ENCODE measurements around the gene GALNT18.

GALNT18 gene

DNA sequence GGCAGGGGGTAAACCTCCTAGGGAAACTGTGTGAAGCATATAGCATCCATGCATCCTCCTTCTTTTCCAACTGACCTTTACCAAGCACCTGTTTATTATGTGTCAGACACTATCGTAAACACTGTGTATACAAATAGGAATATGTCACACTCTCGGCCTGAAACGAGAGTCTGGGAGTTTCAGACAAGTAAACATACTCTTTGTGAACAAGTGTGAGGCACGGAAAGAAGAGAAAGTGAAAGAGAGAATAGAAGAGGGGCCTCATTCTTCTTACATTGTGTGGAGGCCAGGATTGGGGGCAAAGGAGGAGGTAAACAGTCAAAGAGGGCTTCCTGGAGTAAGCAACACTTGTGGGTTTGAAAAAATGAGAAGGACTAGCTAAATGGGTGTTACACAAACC, 285.1 kb downstream of the GALNT18 start:
- Histone ChIP-seq H3K36me3 (ENCODE audit: insufficient read depth, low read length) (no peaks in the 10 kb centered on the region), H3K4me1 (ENCODE audit: control insufficient read depth, insufficient read depth, low read length, unreplicated experiment) (no peaks in the 10 kb centered on the region), H3K79me2 (ENCODE audit: control insufficient read depth, insufficient read depth, low read length, unreplicated experiment) (no peaks in the 10 kb centered on the region), H3K27ac (ENCODE audit: low read depth, low read length) (no peak overlapping the region), H3K27me3 (ENCODE audit: insufficient read depth, low read length) (peaks cover 8% of the 10 kb centered on the region), H2AFZ (ENCODE audit: low read length, unreplicated experiment) (no peak overlapping the region), H3K4me3 (ENCODE audit: low read depth, low read length) (no peak overlapping the region)

DNA sequence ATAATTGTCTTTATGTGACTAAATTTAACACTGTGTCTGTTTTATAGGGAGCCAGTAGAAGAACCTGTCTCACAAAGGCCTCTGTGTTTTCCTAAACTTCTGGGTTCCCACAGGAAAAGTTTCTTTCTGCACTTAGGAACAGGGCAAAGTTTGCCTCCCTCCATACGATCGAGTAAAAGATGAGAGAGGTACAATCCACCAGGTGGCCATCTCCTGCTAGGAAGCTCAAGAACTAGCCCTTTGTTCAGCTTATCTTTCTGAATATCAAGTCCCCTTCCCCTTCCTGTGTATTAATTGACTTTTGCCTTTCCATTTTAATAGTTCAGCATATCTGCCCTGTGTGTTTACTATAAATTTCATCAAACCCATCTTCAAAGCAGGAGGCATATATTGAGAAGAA, 286.8 kb downstream of the GALNT18 start:
- H3K27me3 ChIP-seq (ENCODE audit: insufficient read depth, low read length), result peaks cover 8% of the 10 kb centered on the region
- no peaks in the 10 kb centered on the region for H3K36me3 ChIP-seq (ENCODE audit: insufficient read depth, low read length)
- H3K4me1 ChIP-seq (ENCODE audit: control insufficient read depth, insufficient read depth, low read length, unreplicated experiment), result no peaks in the 10 kb centered on the region
- no peak overlapping the region for H2AFZ ChIP-seq (ENCODE audit: low read length, unreplicated experiment)
- no peaks in the 10 kb centered on the region for H3K79me2 ChIP-seq (ENCODE audit: control insufficient read depth, insufficient read depth, low read length, unreplicated experiment)
- H3K27ac ChIP-seq (ENCODE audit: low read depth, low read length), result no peak overlapping the region
- no peak overlapping the region for H3K4me3 ChIP-seq (ENCODE audit: low read depth, low read length)

DNA sequence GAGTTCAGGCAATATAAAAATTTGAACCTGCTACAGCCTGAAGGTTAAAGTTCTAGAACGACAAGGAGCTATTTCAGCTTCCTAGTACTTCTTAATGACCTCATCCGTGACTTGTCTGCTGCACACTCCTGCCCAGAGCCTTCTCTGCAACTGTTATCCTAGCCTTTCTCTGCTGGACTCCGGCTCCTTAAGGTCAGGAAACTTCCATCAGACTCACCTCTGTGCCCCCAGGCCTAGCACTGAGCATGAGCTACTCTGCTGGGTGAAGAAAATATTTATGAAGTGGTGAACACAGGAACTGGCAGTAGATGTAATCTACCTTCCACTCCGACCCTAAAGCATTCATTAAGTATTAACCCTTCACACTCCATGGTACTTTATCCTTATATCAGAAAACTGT, 287.2 kb downstream of the GALNT18 start:
- Histone ChIP-seq H3K4me3 (ENCODE audit: low read depth, low read length) (no peak overlapping the region), H2AFZ (ENCODE audit: low read length, unreplicated experiment) (no peak overlapping the region), H3K27ac (ENCODE audit: low read depth, low read length) (no peak overlapping the region), H3K36me3 (ENCODE audit: insufficient read depth, low read length) (no peaks in the 10 kb centered on the region), H3K79me2 (ENCODE audit: control insufficient read depth, insufficient read depth, low read length, unreplicated experiment) (no peaks in the 10 kb centered on the region), H3K4me1 (ENCODE audit: control insufficient read depth, insufficient read depth, low read length, unreplicated experiment) (no peaks in the 10 kb centered on the region), H3K27me3 (ENCODE audit: insufficient read depth, low read length) (peaks cover 8% of the 10 kb centered on the region)

DNA sequence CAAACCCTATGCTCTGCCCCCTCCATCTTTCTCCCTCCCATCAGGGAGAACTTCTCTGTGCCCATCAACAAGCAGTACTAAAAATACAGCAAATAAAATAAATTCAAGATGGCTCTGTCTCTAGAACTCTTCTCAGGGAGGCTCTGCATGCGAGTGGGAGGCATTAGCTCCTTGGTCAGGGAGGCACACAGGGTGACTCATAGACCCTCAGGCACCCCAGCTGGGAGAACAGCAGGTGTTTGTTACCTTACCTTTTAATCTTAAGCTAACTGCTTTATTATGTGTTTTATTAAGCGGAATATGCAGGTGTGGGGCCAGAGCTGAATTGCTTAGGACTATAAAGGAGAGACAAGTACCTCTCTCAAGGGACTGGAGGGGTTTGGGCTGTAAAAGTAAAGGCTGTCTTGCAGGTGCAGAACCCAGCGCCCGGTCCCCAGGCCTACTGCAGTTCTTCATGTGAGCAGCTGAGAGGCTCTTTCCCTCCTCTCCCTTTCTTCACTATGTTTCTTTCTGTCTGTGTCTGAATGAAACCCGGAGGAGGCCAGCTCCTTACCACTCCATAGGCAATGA, 289.6 kb downstream of the GALNT18 start:
- no peak overlapping the region for H2AFZ ChIP-seq (ENCODE audit: low read length, unreplicated experiment)
- H3K4me1 ChIP-seq (ENCODE audit: control insufficient read depth, insufficient read depth, low read length, unreplicated experiment), result no peaks in the 10 kb centered on the region
- H3K27ac ChIP-seq (ENCODE audit: low read depth, low read length), result no peak overlapping the region
- H3K79me2 ChIP-seq (ENCODE audit: control insufficient read depth, insufficient read depth, low read length, unreplicated experiment), result no peaks in the 10 kb centered on the region
- H3K27me3 ChIP-seq (ENCODE audit: insufficient read depth, low read length), result peaks cover 3% of the 10 kb centered on the region; the same call in 1 of the 2 replicates
- no peaks in the 10 kb centered on the region for H3K36me3 ChIP-seq (ENCODE audit: insufficient read depth, low read length)
- H3K4me3 ChIP-seq (ENCODE audit: low read depth, low read length), result no peak overlapping the region

DNA sequence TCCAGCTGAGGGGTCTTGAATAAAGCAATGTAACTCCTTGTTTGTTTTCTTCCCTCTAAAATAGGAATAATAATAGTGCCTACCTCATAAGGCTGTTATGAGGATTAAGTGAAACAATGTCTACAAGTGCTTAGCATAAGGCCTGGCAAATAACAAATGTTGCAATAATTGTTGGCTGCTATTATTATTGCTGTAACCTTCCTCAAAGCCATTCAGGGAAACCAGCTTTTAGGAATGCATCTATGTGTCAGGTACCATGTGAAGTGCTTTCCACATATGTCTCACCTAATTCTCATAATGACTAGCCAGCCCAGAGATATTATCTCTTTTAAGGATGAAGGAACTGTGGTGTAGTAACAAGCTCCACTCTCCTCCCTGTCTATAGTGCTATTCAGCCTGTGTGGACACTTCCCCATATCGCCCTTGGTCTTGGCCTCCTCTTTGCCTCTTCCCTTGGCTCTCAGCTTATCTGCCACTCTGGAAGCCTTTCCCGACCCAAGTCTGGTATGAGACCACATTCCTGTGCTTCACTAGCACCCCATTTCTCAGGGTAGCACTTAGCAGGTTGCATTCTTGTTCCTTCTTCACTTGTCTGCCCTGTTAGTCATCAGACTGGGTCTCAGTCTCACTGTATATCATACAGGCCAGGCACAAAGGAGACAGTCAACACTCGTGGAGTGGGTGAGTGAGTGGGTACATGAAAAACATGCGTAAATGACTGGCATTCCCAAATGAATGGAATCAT, 292.6 kb downstream of the GALNT18 start:
- no peaks in the 10 kb centered on the region for H3K4me1 ChIP-seq (ENCODE audit: control insufficient read depth, insufficient read depth, low read length, unreplicated experiment)
- H3K79me2 ChIP-seq (ENCODE audit: control insufficient read depth, insufficient read depth, low read length, unreplicated experiment), result no peaks in the 10 kb centered on the region

DNA sequence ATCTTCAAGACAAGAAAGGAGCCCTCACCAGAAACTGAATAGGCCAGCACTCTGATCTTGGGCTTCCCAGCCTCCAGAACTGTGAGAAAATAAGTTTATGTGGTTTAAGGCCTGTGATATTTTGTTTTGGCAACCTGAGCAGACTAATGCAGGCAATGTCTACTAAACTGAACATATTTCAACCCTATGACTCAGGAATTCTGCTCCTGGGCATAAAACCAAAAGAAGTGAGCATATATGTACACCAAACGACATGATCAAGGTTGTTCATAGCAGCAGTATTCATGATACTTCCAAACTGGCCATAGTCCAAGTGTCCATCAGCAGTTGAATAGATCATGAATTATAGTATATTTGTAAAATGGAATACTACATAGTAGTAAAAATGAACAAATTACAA, 297.7 kb downstream of the GALNT18 start:
- Histone ChIP-seq H3K27ac (ENCODE audit: low read depth, low read length) (no peak overlapping the region), H3K4me1 (ENCODE audit: control insufficient read depth, insufficient read depth, low read length, unreplicated experiment) (no peaks in the 10 kb centered on the region), H3K4me3 (ENCODE audit: low read depth, low read length) (no peak overlapping the region)

More for the DNA sequence above, 292.6 kb downstream of the GALNT18 start:
- no peaks in the 10 kb centered on the region for H3K36me3 ChIP-seq (ENCODE audit: insufficient read depth, low read length)
- H3K27ac ChIP-seq (ENCODE audit: low read depth, low read length), result no peak overlapping the region
- H2AFZ ChIP-seq (ENCODE audit: low read length, unreplicated experiment), result no peak overlapping the region
- H3K4me3 ChIP-seq (ENCODE audit: low read depth, low read length), result no peak overlapping the region
- H3K27me3 ChIP-seq (ENCODE audit: insufficient read depth, low read length), result peaks cover 3% of the 10 kb centered on the region; the same call in 1 of the 2 replicates

DNA sequence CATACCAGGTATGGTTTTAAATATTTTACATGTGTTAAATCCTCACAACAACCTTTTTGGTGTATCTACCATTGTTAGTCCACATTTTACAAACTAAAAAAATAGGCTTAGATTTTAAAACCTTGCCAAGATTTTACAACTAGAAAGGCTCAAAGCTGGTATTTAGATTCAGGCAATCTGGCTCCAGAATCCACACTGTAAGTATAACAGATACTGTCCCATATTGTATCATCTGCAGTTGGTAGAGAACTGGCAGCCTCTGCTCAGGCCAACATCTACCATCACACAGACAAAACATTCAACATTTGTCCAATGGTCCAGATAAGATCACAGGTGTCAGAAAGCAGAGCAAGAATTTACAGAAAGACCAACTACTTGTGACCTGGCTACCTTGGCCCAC, 299.7 kb downstream of the GALNT18 start:
- Histone ChIP-seq H3K4me1 (ENCODE audit: control insufficient read depth, insufficient read depth, low read length, unreplicated experiment) (no peaks in the 10 kb centered on the region), H3K79me2 (ENCODE audit: control insufficient read depth, insufficient read depth, low read length, unreplicated experiment) (no peaks in the 10 kb centered on the region), H3K4me3 (ENCODE audit: low read depth, low read length) (no peak overlapping the region), H3K27ac (ENCODE audit: low read depth, low read length) (no peak overlapping the region), H3K27me3 (ENCODE audit: insufficient read depth, low read length) (no peaks in the 10 kb centered on the region), H3K36me3 (ENCODE audit: insufficient read depth, low read length) (no peaks in the 10 kb centered on the region), H2AFZ (ENCODE audit: low read length, unreplicated experiment) (no peak overlapping the region)

More for the DNA sequence above, 297.7 kb downstream of the GALNT18 start:
- Histone ChIP-seq H3K27me3 (ENCODE audit: insufficient read depth, low read length) (no peaks in the 10 kb centered on the region), H3K36me3 (ENCODE audit: insufficient read depth, low read length) (no peaks in the 10 kb centered on the region), H3K79me2 (ENCODE audit: control insufficient read depth, insufficient read depth, low read length, unreplicated experiment) (no peaks in the 10 kb centered on the region), H2AFZ (ENCODE audit: low read length, unreplicated experiment) (no peak overlapping the region)

DNA sequence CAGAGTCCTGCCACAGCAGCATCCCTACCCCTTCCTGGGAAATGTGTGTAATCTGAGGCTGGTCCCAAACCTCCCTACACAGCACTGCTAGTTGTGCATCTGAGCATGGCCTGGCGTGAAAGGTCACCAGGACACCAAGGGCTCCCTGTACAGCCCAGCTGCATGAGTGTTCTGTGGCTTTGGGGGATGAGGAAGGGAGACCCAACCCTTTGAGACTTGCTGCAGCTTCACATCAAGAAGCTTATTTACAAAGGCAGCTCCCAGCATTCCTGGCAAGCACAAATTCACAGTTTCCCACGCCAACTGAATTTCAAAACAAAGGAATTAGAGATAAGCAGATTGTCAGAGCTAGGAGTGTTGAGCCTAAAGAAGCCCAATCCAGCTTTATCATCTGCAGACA, 301.0 kb downstream of the GALNT18 start:
- H3K79me2 ChIP-seq (ENCODE audit: control insufficient read depth, insufficient read depth, low read length, unreplicated experiment), result no peaks in the 10 kb centered on the region
- no peak overlapping the region for H2AFZ ChIP-seq (ENCODE audit: low read length, unreplicated experiment)
- no peaks in the 10 kb centered on the region for H3K27me3 ChIP-seq (ENCODE audit: insufficient read depth, low read length)

DNA sequence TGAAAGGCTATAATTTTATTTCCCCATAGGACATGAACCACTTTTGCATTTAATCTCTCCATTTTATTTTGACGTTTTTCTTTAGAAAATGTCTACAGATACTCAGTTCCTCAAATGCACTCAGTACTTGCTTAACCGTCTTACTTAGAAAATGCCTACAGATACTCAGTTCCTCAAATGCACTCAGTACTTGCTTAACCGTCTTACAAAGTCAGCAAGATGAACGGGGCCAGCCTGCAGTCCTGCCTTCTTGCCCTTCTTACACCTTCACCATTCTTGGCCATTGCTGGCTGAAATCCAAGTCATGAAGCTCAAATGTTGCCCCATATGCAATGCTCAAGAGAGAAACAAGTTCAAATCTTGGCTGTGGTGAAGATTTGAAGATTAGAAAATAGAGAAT, 302.8 kb downstream of the GALNT18 start:
- no peak overlapping the region for H3K27ac ChIP-seq (ENCODE audit: low read depth, low read length)

More for the DNA sequence above, 301.0 kb downstream of the GALNT18 start:
- no peak overlapping the region for H3K4me3 ChIP-seq (ENCODE audit: low read depth, low read length)
- H3K4me1 ChIP-seq (ENCODE audit: control insufficient read depth, insufficient read depth, low read length, unreplicated experiment), result no peaks in the 10 kb centered on the region
- no peaks in the 10 kb centered on the region for H3K36me3 ChIP-seq (ENCODE audit: insufficient read depth, low read length)
- H3K27ac ChIP-seq (ENCODE audit: low read depth, low read length), result no peak overlapping the region

DNA sequence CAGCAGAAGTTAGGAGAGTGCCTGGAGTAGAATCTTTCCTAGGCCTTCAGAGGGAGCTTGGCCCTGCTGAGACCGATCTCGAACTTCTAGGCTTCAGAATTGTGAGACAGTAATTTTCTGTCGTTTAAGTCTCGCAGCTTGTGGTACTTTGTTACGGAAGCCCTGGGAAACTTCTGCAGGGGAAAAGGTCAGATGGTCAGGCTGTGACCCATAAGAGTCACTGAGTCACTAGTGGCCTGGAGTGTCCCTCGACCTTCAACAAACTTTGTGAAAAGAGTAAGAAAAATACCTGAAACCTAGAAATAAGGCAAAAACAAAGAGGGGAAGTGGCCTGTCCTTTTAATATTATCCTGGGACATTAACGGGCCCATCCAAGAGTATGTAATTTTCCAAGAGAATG, 303.3 kb downstream of the GALNT18 start:
- H2AFZ ChIP-seq (ENCODE audit: low read length, unreplicated experiment), result no peak overlapping the region
- H3K27me3 ChIP-seq (ENCODE audit: insufficient read depth, low read length), result no peaks in the 10 kb centered on the region
- no peaks in the 10 kb centered on the region for H3K79me2 ChIP-seq (ENCODE audit: control insufficient read depth, insufficient read depth, low read length, unreplicated experiment)

More for the DNA sequence above, 302.8 kb downstream of the GALNT18 start:
- Histone ChIP-seq H3K4me3 (ENCODE audit: low read depth, low read length) (no peak overlapping the region), H3K79me2 (ENCODE audit: control insufficient read depth, insufficient read depth, low read length, unreplicated experiment) (no peaks in the 10 kb centered on the region), H3K36me3 (ENCODE audit: insufficient read depth, low read length) (no peaks in the 10 kb centered on the region), H3K4me1 (ENCODE audit: control insufficient read depth, insufficient read depth, low read length, unreplicated experiment) (no peaks in the 10 kb centered on the region), H3K27me3 (ENCODE audit: insufficient read depth, low read length) (no peaks in the 10 kb centered on the region), H2AFZ (ENCODE audit: low read length, unreplicated experiment) (no peak overlapping the region)

DNA sequence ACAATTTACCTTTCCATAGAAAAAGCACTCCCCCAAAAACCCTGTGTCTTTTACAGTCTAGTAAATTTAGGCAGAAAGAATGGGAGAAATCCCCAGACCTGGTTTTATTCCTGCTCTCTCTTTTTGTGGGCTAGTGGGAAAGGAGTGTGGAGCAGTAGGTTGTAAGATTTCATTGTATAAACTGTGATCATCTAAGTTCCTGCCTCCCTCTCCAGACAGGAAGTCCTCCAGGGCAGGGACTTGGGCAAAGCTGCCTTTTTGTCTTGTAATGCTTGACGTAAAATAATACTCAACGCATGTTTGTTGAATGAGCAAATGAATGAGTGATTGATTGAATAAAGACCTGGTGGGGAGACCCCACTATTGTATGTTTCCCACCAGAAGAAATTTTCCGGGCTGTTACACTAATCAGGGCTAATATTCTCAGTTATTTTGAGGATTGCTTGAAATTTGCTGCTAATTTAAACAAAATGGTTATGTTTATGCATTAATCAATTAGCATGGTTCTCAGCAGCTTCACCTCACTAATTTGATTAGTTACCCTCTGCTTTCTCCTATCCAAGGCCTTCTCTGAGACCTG, 305.1 kb downstream of the GALNT18 start:
- Histone ChIP-seq H3K4me1 (ENCODE audit: control insufficient read depth, insufficient read depth, low read length, unreplicated experiment) (peaks cover 11% of the 10 kb centered on the region), H3K79me2 (ENCODE audit: control insufficient read depth, insufficient read depth, low read length, unreplicated experiment) (no peaks in the 10 kb centered on the region), H3K27ac (ENCODE audit: low read depth, low read length) (no peak overlapping the region), H3K36me3 (ENCODE audit: insufficient read depth, low read length) (no peaks in the 10 kb centered on the region), H3K27me3 (ENCODE audit: insufficient read depth, low read length) (no peaks in the 10 kb centered on the region), H2AFZ (ENCODE audit: low read length, unreplicated experiment) (no peak overlapping the region), H3K4me3 (ENCODE audit: low read depth, low read length) (no peak overlapping the region)

More for the DNA sequence above, 303.3 kb downstream of the GALNT18 start:
- Histone ChIP-seq H3K4me1 (ENCODE audit: control insufficient read depth, insufficient read depth, low read length, unreplicated experiment) (peaks cover 4% of the 10 kb centered on the region), H3K27ac (ENCODE audit: low read depth, low read length) (no peak overlapping the region), H3K36me3 (ENCODE audit: insufficient read depth, low read length) (no peaks in the 10 kb centered on the region), H3K4me3 (ENCODE audit: low read depth, low read length) (no peak overlapping the region)
